Thymus (tissue), 11 donors: Measurements from ENCODE around the gene ARHGAP23. TPM values are rescaled to one million over a fixed set of nuclear protein-coding genes. Genes with fewer than 3 reads are reported as not detected.
"Not testable (repeated sequence)": the region's sequence is repeated elsewhere in the genome, so short reads cannot be mapped to it uniquely, and the experiment has no call there.

ENCODE experiments used
- DNase-seq, 9 donors: peaks; one replicate each; pipeline ENCODE4 v3.0.0-alpha.2; 2013; ENCODE audit warnings: low spot score in 9 of 9, low read depth in 6 of 9, missing footprints in 1 of 9
- H3K27ac ChIP-seq, 2 donors: one replicate each; pipeline ENCODE4 v1.5.1; 2013; ENCODE audit warnings: control low read depth in 1 of 2, low read depth in 1 of 2, low read length in 1 of 2, mild to moderate bottlenecking in 1 of 2, moderate library complexity in 1 of 2
- H3K27me3 ChIP-seq, 2 donors: one replicate each; pipeline ENCODE4 v1.5.1; 2013; ENCODE audit warnings: low read length in 1 of 2; ENCODE audit not compliant: control insufficient read depth in 2 of 2, insufficient read depth in 1 of 2
- H3K36me3 ChIP-seq, 2 donors: one replicate each; pipeline ENCODE4 v1.5.1; 2013; ENCODE audit warnings: low read length in 1 of 2, mild to moderate bottlenecking in 1 of 2, moderate library complexity in 1 of 2; ENCODE audit not compliant: control insufficient read depth in 2 of 2, insufficient read depth in 2 of 2
- H3K4me1 ChIP-seq, 2 donors: one replicate each; pipeline ENCODE4 v1.5.1; 2013; ENCODE audit warnings: low read length in 2 of 2; ENCODE audit not compliant: control insufficient read depth in 2 of 2, insufficient read depth in 2 of 2
- H3K4me3 ChIP-seq, 2 donors: one replicate each; pipeline ENCODE4 v1.5.1; 2013; ENCODE audit warnings: low read length in 2 of 2, control low read depth in 1 of 2, mild to moderate bottlenecking in 1 of 2
- H3K9me3 ChIP-seq, 2 donors: one replicate each; pipeline ENCODE4 v1.5.1; 2013; ENCODE audit warnings: low read length in 1 of 2, mild to moderate bottlenecking in 1 of 2; ENCODE audit not compliant: control insufficient read depth in 2 of 2, insufficient read depth in 1 of 2
- WGBS: extraction: QIAGEN DNeasy Blood & Tissue Kit; methylation state at CpG from one replicate; pipeline ENCODE4 v1.1.7; 2013; 5-methylcytosine and 5-hydroxymethylcytosine counted together
- polyA plus RNA-seq: library from polyadenylated mRNA; stranded (reverse); fragments of 200-250 nt; gene quantifications from one replicate; pipeline ENCODE4 v1.2.3, GENCODE V29; 2013
- total RNA-seq: library from RNA; stranded (reverse); fragments of 120-200 nt; gene quantifications from one replicate; pipeline ENCODE4 v1.2.4, GENCODE V29; 2013
- donor health status: healthy.

The ARHGAP23 gene
- total and polyA plus RNA-seq, 2 donors, result 5.5 to 6.4 TPM

- H3K36me3 ChIP-seq, result peaks cover 3 to 31% of the 10 kb centered on the region in 2 donors
- H3K4me1 ChIP-seq, DNase-seq, H3K27me3 ChIP-seq, H3K27ac ChIP-seq, H3K4me3 ChIP-seq, H3K9me3 ChIP-seq: not testable (repeated sequence)
- WGBS, result 100% methylated on average over 2 of the region's 2 CpGs
Observed at GRCh38 chr17:38501718-38502117, 73.5 kb downstream of the ARHGAP23 start.

GRCh38 chr17:38503286-38503913 is 75.1 kb downstream of the ARHGAP23 start:
- WGBS, result 92% methylated on average over 15 of the region's 15 CpGs
- peaks cover 3 to 24% of the 10 kb centered on the region in 2 donors for H3K36me3 ChIP-seq
- not testable (repeated sequence) for H3K27ac ChIP-seq

GRCh38 chr17:38504216-38504615 is 76.0 kb downstream of the ARHGAP23 start:
- H3K27ac ChIP-seq, result no peak overlapping the region
- H3K27me3 ChIP-seq, result peaks cover 4 to 11% of the 10 kb centered on the region in 2 donors
- 98% methylated on average over 14 of the region's 14 CpGs for WGBS
- no peaks in the 10 kb centered on the region for H3K4me1 ChIP-seq
- DNase-seq, result no peak
- peaks cover 3 to 4% of the 10 kb centered on the region in 2 donors for H3K9me3 ChIP-seq
- no peak overlapping the region for H3K4me3 ChIP-seq
- H3K36me3 ChIP-seq, result peaks cover 3 to 20% of the 10 kb centered on the region in 2 donors

More at GRCh38 chr17:38503286-38503913, 75.1 kb downstream of the ARHGAP23 start:
- not testable (repeated sequence) for DNase-seq, H3K4me3 ChIP-seq, H3K27me3 ChIP-seq, H3K9me3 ChIP-seq, H3K4me1 ChIP-seq

- WGBS, result 97% methylated on average over 3 of the region's 3 CpGs
- H3K36me3 ChIP-seq, result peaks cover 3 to 23% of the 10 kb centered on the region in 2 donors
Observed at GRCh38 chr17:38507436-38507835, 79.2 kb downstream of the ARHGAP23 start.

GRCh38 chr17:38507921-38508569 is 79.8 kb downstream of the ARHGAP23 start:
- Histone ChIP-seq H3K27ac (no peak overlapping the region), H3K4me1 (peaks cover 4 to 8% of the 10 kb centered on the region in 2 donors), H3K36me3 (peaks cover 3 to 18% of the 10 kb centered on the region in 2 donors), H3K9me3 (peaks cover 4 to 7% of the 10 kb centered on the region in 2 donors), H3K4me3 (no peak overlapping the region), H3K27me3 (peaks cover 33 to 44% of the 10 kb centered on the region in 2 donors)
- 96% methylated on average over 3 of the region's 3 CpGs for WGBS
- DNase-seq, result no peak

More at GRCh38 chr17:38507436-38507835, 79.2 kb downstream of the ARHGAP23 start:
- Histone ChIP-seq H3K27me3 (peaks cover 30 to 40% of the 10 kb centered on the region in 2 donors), H3K4me3 (no peak overlapping the region), H3K4me1 (peaks cover 4 to 8% of the 10 kb centered on the region in 2 donors), H3K27ac (no peak overlapping the region), H3K9me3 (peaks cover 4 to 7% of the 10 kb centered on the region in 2 donors)
- DNase-seq, result no peak

GRCh38 chr17:38508570-38508950 is 80.3 kb downstream of the ARHGAP23 start:
- peaks cover 4 to 8% of the 10 kb centered on the region in 2 donors for H3K4me1 ChIP-seq
- H3K36me3 ChIP-seq, result peaks cover 3 to 13% of the 10 kb centered on the region in 2 donors
- H3K4me3 ChIP-seq, result no peak overlapping the region
- peaks cover 4 to 7% of the 10 kb centered on the region in 2 donors for H3K9me3 ChIP-seq
- no peak overlapping the region for H3K27ac ChIP-seq
- 96% methylated on average over 6 of the region's 6 CpGs for WGBS
- DNase-seq, result no peak
- H3K27me3 ChIP-seq, result peaks cover 33 to 44% of the 10 kb centered on the region in 2 donors

GRCh38 chr17:38508954-38509771 is 80.9 kb downstream of the ARHGAP23 start:
- peaks cover 4 to 8% of the 10 kb centered on the region in 2 donors for H3K4me1 ChIP-seq
- H3K27ac ChIP-seq, result no peak overlapping the region
- no peak overlapping the region for H3K4me3 ChIP-seq
- H3K36me3 ChIP-seq, result peaks cover 3 to 12% of the 10 kb centered on the region in 2 donors
- 56% methylated on average over 27 of the region's 27 CpGs for WGBS
- peaks cover 4 to 7% of the 10 kb centered on the region in 2 donors for H3K9me3 ChIP-seq
- H3K27me3 ChIP-seq, result peaks cover 33 to 44% of the 10 kb centered on the region in 2 donors
- DNase-seq, result peak; percentile 37 to 88 (median 66)

- H3K9me3 ChIP-seq, result peaks cover 4 to 7% of the 10 kb centered on the region in 2 donors
- peaks cover 4 to 8% of the 10 kb centered on the region in 2 donors for H3K4me1 ChIP-seq
- H3K36me3 ChIP-seq, result peaks cover 0 to 7% of the 10 kb centered on the region in 2 donors
- peak overlapping the region in 1 of 2 donors; percentile 21 for H3K4me3 ChIP-seq
- peaks cover 33 to 44% of the 10 kb centered on the region in 2 donors for H3K27me3 ChIP-seq
- WGBS, result 7% methylated on average over 80 of the region's 80 CpGs
- no peak overlapping the region for H3K27ac ChIP-seq
- no peak for DNase-seq
Observed at GRCh38 chr17:38509772-38510420, 81.6 kb downstream of the ARHGAP23 start.
